ENCODE measurements around the gene CASQ1. TPM values are rescaled to one million over a fixed set of nuclear protein-coding genes. Genes with fewer than 3 reads are reported as not detected.

The CASQ1 gene
- total RNA-seq, 1 experiment from 2014 or later = not detected

GRCh38 chr1:160245434-160245833 is 55.1 kb downstream of the CASQ1 start:
- Mint-ChIP-seq H3K4me3 (ENCODE audit: unreplicated experiment) (no peak overlapping the region), H3K36me3 (ENCODE audit: insufficient read depth, unreplicated experiment) (peaks cover 23% of the 10 kb centered on the region), H3K4me1 (ENCODE audit: low read depth, unreplicated experiment) (no peaks in the 10 kb centered on the region), H3K9me3 (ENCODE audit: unreplicated experiment) (no peaks in the 10 kb centered on the region), H3K27ac (ENCODE audit: unreplicated experiment) (no peak overlapping the region), H3K27me3 (ENCODE audit: insufficient read depth, unreplicated experiment) (no peaks in the 10 kb centered on the region)
- H3K27me3 ChIP-seq (replicated peaks; ENCODE audit: control insufficient read depth, insufficient read depth, low read length) = no peaks in the 10 kb centered on the region
- TF ChIP-seq, protein P1, sequence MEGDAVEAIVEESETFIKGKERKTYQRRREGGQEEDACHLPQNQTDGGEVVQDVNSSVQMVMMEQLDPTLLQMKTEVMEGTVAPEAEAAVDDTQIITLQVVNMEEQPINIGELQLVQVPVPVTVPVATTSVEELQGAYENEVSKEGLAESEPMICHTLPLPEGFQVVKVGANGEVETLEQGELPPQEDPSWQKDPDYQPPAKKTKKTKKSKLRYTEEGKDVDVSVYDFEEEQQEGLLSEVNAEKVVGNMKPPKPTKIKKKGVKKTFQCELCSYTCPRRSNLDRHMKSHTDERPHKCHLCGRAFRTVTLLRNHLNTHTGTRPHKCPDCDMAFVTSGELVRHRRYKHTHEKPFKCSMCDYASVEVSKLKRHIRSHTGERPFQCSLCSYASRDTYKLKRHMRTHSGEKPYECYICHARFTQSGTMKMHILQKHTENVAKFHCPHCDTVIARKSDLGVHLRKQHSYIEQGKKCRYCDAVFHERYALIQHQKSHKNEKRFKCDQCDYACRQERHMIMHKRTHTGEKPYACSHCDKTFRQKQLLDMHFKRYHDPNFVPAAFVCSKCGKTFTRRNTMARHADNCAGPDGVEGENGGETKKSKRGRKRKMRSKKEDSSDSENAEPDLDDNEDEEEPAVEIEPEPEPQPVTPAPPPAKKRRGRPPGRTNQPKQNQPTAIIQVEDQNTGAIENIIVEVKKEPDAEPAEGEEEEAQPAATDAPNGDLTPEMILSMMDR (IDR thresholded peaks at IDR 0.05; ENCODE audit: insufficient read depth in 1 of 2, low read depth in 1 of 2, low read length in 1 of 2, severe bottlenecking in 1 of 2, unreplicated experiment in 1 of 2) = no peak
- H3K4me1 ChIP-seq = no peaks in the 10 kb centered on the region
- no peak overlapping the region for H3K4me3 ChIP-seq (ENCODE audit: low read depth, low read length)
- no peaks in the 10 kb centered on the region for H3K9me3 ChIP-seq
- DNase-seq = no peak
- ChIA-PET POLR2A (interaction anchor here (0.6 kb wide), 1 partner anchor 24 kb away, joined by 4 read pairs; no protein-coding TSS in a partner anchor), CTCF (no interaction called here)
- no TSS peak for BruUV-seq (replicated peaks)
- intact Hi-C loops (cut with micrococcal nuclease; ENCODE audit: unreplicated experiment) = no loop called here
- no peaks in the 10 kb centered on the region for H3K36me3 ChIP-seq (ENCODE audit: control insufficient read depth, insufficient read depth, low read length)

DNA sequence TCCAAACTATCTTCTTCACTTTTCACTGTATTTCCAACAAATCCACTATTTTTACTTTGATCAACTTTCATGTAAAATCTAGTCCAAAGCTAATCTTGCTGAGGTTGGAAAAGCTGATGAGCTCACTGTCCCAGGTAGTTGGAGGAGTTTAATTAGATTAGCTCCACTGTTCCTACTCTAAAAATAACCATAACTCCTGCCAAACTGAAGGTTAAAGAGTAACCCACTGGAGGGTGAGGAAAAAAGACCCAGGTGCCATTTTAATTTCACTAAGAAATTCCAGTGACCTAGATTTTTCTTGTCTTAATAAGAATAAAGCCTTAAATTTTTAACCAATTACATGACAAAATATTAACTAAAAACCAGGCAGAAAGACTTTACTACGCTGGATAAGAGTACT is 56.7 kb downstream of the CASQ1 start:
- Mint-ChIP-seq H3K4me1 (ENCODE audit: low read depth, unreplicated experiment) (peaks cover 1% of the 10 kb centered on the region), H3K36me3 (ENCODE audit: insufficient read depth, unreplicated experiment) (peaks cover 19% of the 10 kb centered on the region), H3K27me3 (ENCODE audit: insufficient read depth, unreplicated experiment) (no peaks in the 10 kb centered on the region), H3K27ac (ENCODE audit: unreplicated experiment) (no peak overlapping the region), H3K4me3 (ENCODE audit: unreplicated experiment) (no peak overlapping the region), H3K9me3 (ENCODE audit: unreplicated experiment) (no peaks in the 10 kb centered on the region)
- no peak for DNase-seq
- POLR2A ChIA-PET = no interaction called here
- TF ChIP-seq, protein P1 (IDR thresholded peaks at IDR 0.05; ENCODE audit: insufficient read depth in 1 of 2, low read depth in 1 of 2, low read length in 1 of 2, severe bottlenecking in 1 of 2, unreplicated experiment in 1 of 2) = no peak
- Histone ChIP-seq H3K9me3 (no peaks in the 10 kb centered on the region), H3K36me3 (ENCODE audit: control insufficient read depth, insufficient read depth, low read length) (no peaks in the 10 kb centered on the region; the same call in 1 of the 2 replicates), H3K4me3 (ENCODE audit: low read depth, low read length) (no peak overlapping the region), H3K4me1 (no peaks in the 10 kb centered on the region), H3K27me3 (replicated peaks; ENCODE audit: control insufficient read depth, insufficient read depth, low read length) (no peaks in the 10 kb centered on the region)
- no TSS peak for BruUV-seq (replicated peaks)
- CTCF ChIA-PET = no interaction called here
- intact Hi-C loops (cut with micrococcal nuclease; ENCODE audit: unreplicated experiment) = no loop called here

DNA sequence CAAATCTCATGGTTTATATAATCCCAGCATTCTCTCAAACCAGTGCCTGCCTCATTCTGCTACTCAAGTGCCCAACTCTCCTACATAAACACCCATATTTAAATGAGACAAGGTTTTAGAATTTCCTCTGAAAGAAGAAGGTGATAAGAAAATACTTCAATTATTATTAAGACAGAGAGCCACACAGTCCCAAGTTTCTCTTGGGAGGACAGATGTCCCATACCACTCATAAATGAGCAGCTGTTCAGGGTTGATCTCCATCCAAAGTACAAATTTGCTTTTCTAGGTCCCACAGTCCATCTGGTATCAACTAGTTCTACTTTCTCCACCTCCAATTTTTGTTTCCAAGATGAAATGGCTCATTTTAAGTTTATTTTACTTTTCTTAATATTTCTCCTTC is 60.6 kb downstream of the CASQ1 start:
- H3K9me3 ChIP-seq = no peaks in the 10 kb centered on the region
- Mint-ChIP-seq H3K9me3 (ENCODE audit: unreplicated experiment) (no peaks in the 10 kb centered on the region), H3K27ac (ENCODE audit: unreplicated experiment) (no peak overlapping the region), H3K4me1 (ENCODE audit: low read depth, unreplicated experiment) (peaks cover 12% of the 10 kb centered on the region), H3K4me3 (ENCODE audit: unreplicated experiment) (no peak overlapping the region), H3K27me3 (ENCODE audit: insufficient read depth, unreplicated experiment) (no peaks in the 10 kb centered on the region), H3K36me3 (ENCODE audit: insufficient read depth, unreplicated experiment) (peaks cover 30% of the 10 kb centered on the region)
- H3K36me3 ChIP-seq (ENCODE audit: control insufficient read depth, insufficient read depth, low read length) = no peaks in the 10 kb centered on the region; the same call in 1 of the 2 replicates
- H3K4me3 ChIP-seq (ENCODE audit: low read depth, low read length) = no peak overlapping the region
- no peaks in the 10 kb centered on the region for H3K4me1 ChIP-seq
- H3K27me3 ChIP-seq (replicated peaks; ENCODE audit: control insufficient read depth, insufficient read depth, low read length) = no peaks in the 10 kb centered on the region
- intact Hi-C loops (cut with micrococcal nuclease; ENCODE audit: unreplicated experiment) = no loop called here
- CTCF ChIA-PET = interaction anchor here (1.5 to 2.0 kb wide), 2 partner anchors 90 to 149 kb away, joined by 7 to 33 read pairs; no protein-coding TSS in a partner anchor
- no peak for DNase-seq
- TF ChIP-seq, protein P1 (IDR thresholded peaks at IDR 0.05; ENCODE audit: insufficient read depth in 1 of 2, low read depth in 1 of 2, low read length in 1 of 2, severe bottlenecking in 1 of 2, unreplicated experiment in 1 of 2) = no peak
- POLR2A ChIA-PET = no interaction called here
- BruUV-seq (replicated peaks) = no TSS peak

Other genes starting within 250 kb of the CASQ1 start
- gene IGSF9, start 245.0 kb upstream of the CASQ1 start, total RNA-seq (2022) = 19.6 and 21.2 TPM in 2 replicates
- 0.36 TPM in 1 of 2 replicates, not detected in the other for gene SLAMF9, start 236.3 kb upstream of the CASQ1 start, total RNA-seq (2022)
- gene PIGM, start 158.6 kb upstream of the CASQ1 start, total RNA-seq (2022) = 5.5 and 5.7 TPM in 2 replicates
- gene KCNJ10, start 120.4 kb upstream of the CASQ1 start, total RNA-seq (2022) = 0.58 and 0.68 TPM in 2 replicates
- not detected in 2 replicates for gene KCNJ9, start 109.0 kb upstream of the CASQ1 start, total RNA-seq (2022)
- 15.4 and 16.0 TPM in 2 replicates for gene IGSF8, start 92.0 kb upstream of the CASQ1 start, total RNA-seq (2022)
- gene ATP1A2, start 74.8 kb upstream of the CASQ1 start, total RNA-seq (2022) = 0.36 TPM in 1 of 2 replicates, not detected in the other
- gene ATP1A4, start 39.0 kb upstream of the CASQ1 start, total RNA-seq (2022) = not detected in 2 replicates
- 84.9 and 85.1 TPM in 2 replicates for gene PEA15, start 14.8 kb downstream of the CASQ1 start, total RNA-seq (2022)
- gene DCAF8, start 72.0 kb downstream of the CASQ1 start, total RNA-seq (2022) = 112 and 116 TPM in 2 replicates
- 56.3 and 59.3 TPM in 2 replicates for gene PEX19, start 94.6 kb downstream of the CASQ1 start, total RNA-seq (2022)
- 153 and 155 TPM in 2 replicates for gene COPA, start 152.7 kb downstream of the CASQ1 start, total RNA-seq (2022)
- 89.5 and 102 TPM in 2 replicates for gene NCSTN, start 152.8 kb downstream of the CASQ1 start, total RNA-seq (2022)
- 0.28 and 0.36 TPM in 2 replicates for gene NHLH1, start 176.5 kb downstream of the CASQ1 start, total RNA-seq (2022)
- gene VANGL2, start 210.0 kb downstream of the CASQ1 start, total RNA-seq (2022) = 3.2 and 3.4 TPM in 2 replicates